K562 (cell line): Measurements from ENCODE around the gene USP48. TPM values are rescaled to one million over a fixed set of nuclear protein-coding genes. Genes with fewer than 3 reads are reported as not detected.

Experiments used
- ARID3B ChIP-seq: fragments of 250-450 bp; sonication (Bioruptor Pico); IDR thresholded peaks from 2 replicates; pipeline ENCODE4 v1.4.0; 2020; ENCODE audit warnings: borderline replicate concordance
- BHLHE40 ChIP-seq: IDR thresholded peaks from 2 replicates; pipeline ENCODE4 v1.6.1; 2011; ENCODE audit warnings: low read length, improper control_type of control experiment
- CREB1 ChIP-seq, 2 experiments: sonication (generic) in 1 of 2; formaldehyde crosslinking in 1 of 2; IDR thresholded peaks; 2 replicates each; pipeline versions ENCODE4 v1.6.1 to v1.8.0; 2012 to 2022; ENCODE audit warnings: inconsistent platforms in 1 of 2, mild to moderate bottlenecking in 1 of 2, missing genetic modification reagents in 1 of 2, moderate library complexity in 1 of 2
- ESRRB ChIP-seq: fragments of 250-450 bp; sonication (Bioruptor Pico); IDR thresholded peaks from 2 replicates; pipeline ENCODE4 v1.5.0; 2020; ENCODE audit warnings: mild to moderate bottlenecking, moderate library complexity, borderline replicate concordance
- ETV1 ChIP-seq: fragments of 450-650 bp; conservative IDR thresholded peaks from 2 replicates; pipeline ENCODE4 v1.6.1; 2016; ENCODE audit warnings: missing genetic modification characterization, control low read depth, low read depth, missing compliant biosample characterization
- HDGF ChIP-seq: fragments of 450-650 bp; IDR thresholded peaks from 2 replicates; pipeline ENCODE4 v1.6.1; 2016
- HMGN3 ChIP-seq: IDR thresholded peaks from 2 replicates; pipeline ENCODE4 v1.6.1; 2011; ENCODE audit warnings: borderline replicate concordance, low read depth, mild to moderate bottlenecking, mixed read lengths, low read length; ENCODE audit not compliant: insufficient read length; ENCODE audit errors: extremely low read depth
- KLF6 ChIP-seq: fragments of 250-450 bp; sonication (Bioruptor Pico); IDR thresholded peaks from 2 replicates; pipeline ENCODE4 v1.4.0; 2020; ENCODE audit warnings: mild to moderate bottlenecking, moderate library complexity, borderline replicate concordance
- MTA3 ChIP-seq: fragments of 450-650 bp; formaldehyde crosslinking; IDR thresholded peaks from 2 replicates; pipeline ENCODE4 v1.6.1; 2017; ENCODE audit warnings: mild to moderate bottlenecking, borderline replicate concordance
- NBN ChIP-seq: fragments of 450-650 bp; IDR thresholded peaks from 2 replicates; pipeline ENCODE4 v1.6.1; 2016; ENCODE audit warnings: low read depth, mild to moderate bottlenecking
- RAD51 ChIP-seq: fragments of 450-650 bp; IDR thresholded peaks from 2 replicates; pipeline ENCODE4 v1.7.1; 2016; ENCODE audit warnings: low read depth, mild to moderate bottlenecking, borderline replicate concordance
- SETDB1 ChIP-seq: IDR thresholded peaks from one replicate; pipeline ENCODE4 v1.6.1; 2012; ENCODE audit warnings: low read length, control low read depth, inconsistent platforms
- SMARCE1 ChIP-seq: fragments of 450-650 bp; IDR thresholded peaks from 2 replicates; pipeline ENCODE4 v1.7.1; 2016; ENCODE audit warnings: mild to moderate bottlenecking
- ZEB2 ChIP-seq: fragments of 450-650 bp; IDR thresholded peaks from 2 replicates; pipeline ENCODE4 v1.6.1; 2016
- ZNF175 ChIP-seq: fragments of 200-800 bp; sonication (Bioruptor generic); IDR thresholded peaks from 2 replicates; pipeline ENCODE4 v1.6.1; 2016; ENCODE audit warnings: low read depth, mild to moderate bottlenecking, missing genetic modification characterization, missing compliant biosample characterization
- ZNF232 ChIP-seq: sonication (generic); formaldehyde crosslinking; IDR thresholded peaks from 2 replicates; pipeline ENCODE4 v1.8.0; 2022; ENCODE audit warnings: mild to moderate bottlenecking, missing genetic modification reagents
- ZNF511 ChIP-seq: sonication (generic); formaldehyde crosslinking; IDR thresholded peaks from 2 replicates; pipeline ENCODE4 v1.8.0; 2022; ENCODE audit warnings: mild to moderate bottlenecking, missing genetic modification reagents
- ZNF77 ChIP-seq: fragments of 250-450 bp; sonication (Bioruptor Pico); IDR thresholded peaks from 2 replicates; pipeline ENCODE4 v1.5.0; 2020
- polyA plus RNA-seq, 8 experiments: library from polyadenylated mRNA; depleted of rRNA in 4 of 8; stranded (reverse) in 5 of 8; unstranded in 3 of 8; fragments of >200 nt; fragmentation: Nextera tagmentation in 2 of 8; fragmentation: Illumina TruSeq in 1 of 8; extraction: Ambion mirVana in 2 of 8; extraction: Trizol in 1 of 8; gene quantifications; 2 replicates each; pipeline versions ENCODE4 v1.2.1 to v1.2.3, GENCODE V29; 2011 to 2014; ENCODE audit warnings: inconsistent platforms in 1 of 8, missing spikeins in 1 of 8
- total RNA-seq, 7 experiments: library from RNA; depleted of rRNA in 6 of 7; stranded (reverse); fragments of >200 nt in 6 of 7; fragmentation: Illumina TruSeq in 2 of 7; extraction: Trizol in 2 of 7; gene quantifications; 2 replicates each; pipeline versions ENCODE4 v1.2.1 to v1.2.3, GENCODE V29; 2011 to 2021; ENCODE audit warnings: low replicate concordance in 1 of 7
- TF ChIP-seq, protein P1 (sequence below), 2 experiments: IDR thresholded peaks; 2 replicates each; pipeline ENCODE4 v1.6.1; 2011; ENCODE audit warnings: borderline replicate concordance in 1 of 2, control low read depth in 1 of 2, low read depth in 1 of 2, low read length in 1 of 2, mild to moderate bottlenecking in 1 of 2, mixed read lengths in 1 of 2, moderate library complexity in 1 of 2; ENCODE audit not compliant: insufficient read depth in 1 of 2, insufficient read length in 1 of 2, poor library complexity in 1 of 2, severe bottlenecking in 1 of 2; ENCODE audit errors: extremely low read depth in 1 of 2
- TF ChIP-seq, protein P2 (sequence below): sonication (generic); formaldehyde crosslinking; IDR thresholded peaks from 2 replicates; pipeline ENCODE4 v1.8.0; 2022; ENCODE audit warnings: mild to moderate bottlenecking, missing genetic modification reagents, borderline replicate concordance
- TF ChIP-seq, protein P3 (sequence below): fragments of 450-650 bp; conservative IDR thresholded peaks from 2 replicates; pipeline ENCODE4 v1.6.1; 2016; ENCODE audit warnings: missing genetic modification characterization, low read depth, mild to moderate bottlenecking, control low read depth, missing compliant biosample characterization

The USP48 gene
- total and polyA plus RNA-seq, 9 of the 15 experiments (the other 6 are each of a cell fraction or from before 2014, with no cell fraction given): 23.3 to 123 (median 106) TPM

DNA sequence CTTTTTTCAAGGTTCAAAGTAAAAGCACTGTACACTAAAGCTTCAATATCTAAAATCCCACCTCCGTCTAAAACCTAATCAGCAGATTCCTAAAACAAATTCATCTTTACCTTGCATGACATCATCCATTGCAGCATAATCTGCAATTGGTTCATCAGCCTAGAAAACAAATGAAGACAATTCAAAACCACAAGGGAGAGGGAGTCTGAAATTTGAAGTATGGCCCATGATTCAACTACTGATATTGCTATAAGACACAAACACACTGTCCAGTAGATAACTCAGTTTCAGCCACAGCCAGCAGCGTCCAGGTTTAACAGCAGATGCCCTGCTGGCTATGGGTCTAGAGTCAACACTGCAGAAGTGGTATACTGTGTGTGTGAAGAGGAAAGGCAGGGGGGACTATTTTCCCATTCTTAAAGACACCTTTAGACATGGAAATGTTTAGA is 95.8 kb downstream of the USP48 start (continued):
- TF ChIP-seq, protein P1, sequence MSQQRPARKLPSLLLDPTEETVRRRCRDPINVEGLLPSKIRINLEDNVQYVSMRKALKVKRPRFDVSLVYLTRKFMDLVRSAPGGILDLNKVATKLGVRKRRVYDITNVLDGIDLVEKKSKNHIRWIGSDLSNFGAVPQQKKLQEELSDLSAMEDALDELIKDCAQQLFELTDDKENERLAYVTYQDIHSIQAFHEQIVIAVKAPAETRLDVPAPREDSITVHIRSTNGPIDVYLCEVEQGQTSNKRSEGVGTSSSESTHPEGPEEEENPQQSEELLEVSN (IDR thresholded peaks at IDR 0.05; ENCODE audit: borderline replicate concordance in 1 of 2, extremely low read depth in 1 of 2, insufficient read depth in 1 of 2, insufficient read length in 1 of 2, low read depth in 1 of 2, low read length in 1 of 2, poor library complexity in 1 of 2, severe bottlenecking in 1 of 2): peak in 1 of 2 experiments; percentile 13
- TF ChIP-seq ZEB2: peak; percentile 83
- peak; percentile 50; the same call in 1 of the 2 replicates for TF ChIP-seq MTA3
- TF ChIP-seq, protein P2, sequence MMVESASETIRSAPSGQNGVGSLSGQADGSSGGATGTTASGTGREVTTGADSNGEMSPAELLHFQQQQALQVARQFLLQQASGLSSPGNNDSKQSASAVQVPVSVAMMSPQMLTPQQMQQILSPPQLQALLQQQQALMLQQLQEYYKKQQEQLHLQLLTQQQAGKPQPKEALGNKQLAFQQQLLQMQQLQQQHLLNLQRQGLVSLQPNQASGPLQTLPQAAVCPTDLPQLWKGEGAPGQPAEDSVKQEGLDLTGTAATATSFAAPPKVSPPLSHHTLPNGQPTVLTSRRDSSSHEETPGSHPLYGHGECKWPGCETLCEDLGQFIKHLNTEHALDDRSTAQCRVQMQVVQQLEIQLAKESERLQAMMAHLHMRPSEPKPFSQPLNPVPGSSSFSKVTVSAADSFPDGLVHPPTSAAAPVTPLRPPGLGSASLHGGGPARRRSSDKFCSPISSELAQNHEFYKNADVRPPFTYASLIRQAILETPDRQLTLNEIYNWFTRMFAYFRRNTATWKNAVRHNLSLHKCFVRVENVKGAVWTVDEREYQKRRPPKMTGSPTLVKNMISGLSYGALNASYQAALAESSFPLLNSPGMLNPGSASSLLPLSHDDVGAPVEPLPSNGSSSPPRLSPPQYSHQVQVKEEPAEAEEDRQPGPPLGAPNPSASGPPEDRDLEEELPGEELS (CRISPR knock-in tag): no peak
- TF ChIP-seq BHLHE40: no peak; the same call in 1 of the 2 replicates
- TF ChIP-seq SETDB1: no peak
- TF ChIP-seq KLF6: no peak
- no peak for TF ChIP-seq ZNF232 (CRISPR knock-in tag)
- TF ChIP-seq SMARCE1: peak; percentile 60
- TF ChIP-seq, protein P3, sequence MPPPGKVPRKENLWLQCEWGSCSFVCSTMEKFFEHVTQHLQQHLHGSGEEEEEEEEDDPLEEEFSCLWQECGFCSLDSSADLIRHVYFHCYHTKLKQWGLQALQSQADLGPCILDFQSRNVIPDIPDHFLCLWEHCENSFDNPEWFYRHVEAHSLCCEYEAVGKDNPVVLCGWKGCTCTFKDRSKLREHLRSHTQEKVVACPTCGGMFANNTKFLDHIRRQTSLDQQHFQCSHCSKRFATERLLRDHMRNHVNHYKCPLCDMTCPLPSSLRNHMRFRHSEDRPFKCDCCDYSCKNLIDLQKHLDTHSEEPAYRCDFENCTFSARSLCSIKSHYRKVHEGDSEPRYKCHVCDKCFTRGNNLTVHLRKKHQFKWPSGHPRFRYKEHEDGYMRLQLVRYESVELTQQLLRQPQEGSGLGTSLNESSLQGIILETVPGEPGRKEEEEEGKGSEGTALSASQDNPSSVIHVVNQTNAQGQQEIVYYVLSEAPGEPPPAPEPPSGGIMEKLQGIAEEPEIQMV: no peak
- no peak for TF ChIP-seq HMGN3
- TF ChIP-seq ZNF77 (CRISPR knock-in tag): no peak
- no peak for TF ChIP-seq ESRRB
- no peak for TF ChIP-seq ZNF175
- no peak for TF ChIP-seq RAD51
- TF ChIP-seq CREB1 (IDR thresholded peaks at IDR 0.05): no peak
- peak; percentile 56; the same call in 1 of the 2 replicates for TF ChIP-seq CREB1 (CRISPR knock-in tag; IDR thresholded peaks at IDR 0.05)
- TF ChIP-seq NBN: peak; percentile 52
- 0 out of 2 replicates have a peak, but pooled peaks have one; percentile 9 for TF ChIP-seq ETV1 (tag)
- no peak for TF ChIP-seq ARID3B (CRISPR knock-in tag)
- no peak for TF ChIP-seq HDGF
- TF ChIP-seq ZNF511 (CRISPR knock-in tag): no peak
